Hepatocyte (in vitro differentiated cells): ENCODE data around the gene DENND5A. TPM values are rescaled to one million over a fixed set of nuclear protein-coding genes. Genes with fewer than 3 reads are reported as not detected.

Source experiments
- DNase-seq: peaks from one replicate; pipeline ENCODE4 v3.0.0-alpha.2; 2016; ENCODE audit warnings: low spot score
- H2AFZ ChIP-seq: fragments of 200-600 bp; sonication (generic); 2 replicates; pipeline ENCODE4 v1.6.0; 2016; ENCODE audit warnings: antibody characterized with exemption, mild to moderate bottlenecking
- H3K27ac ChIP-seq: fragments of 200-600 bp; sonication (generic); 2 replicates; pipeline ENCODE4 v1.5.1; 2016; ENCODE audit warnings: mild to moderate bottlenecking
- H3K27me3 ChIP-seq: fragments of 200-600 bp; sonication (generic); 2 replicates; pipeline ENCODE4 v1.6.1; 2016
- H3K36me3 ChIP-seq: fragments of 200-600 bp; sonication (generic); replicated peaks from 2 replicates; pipeline ENCODE4 v1.5.1; 2016; ENCODE audit warnings: low read depth; ENCODE audit not compliant: insufficient read depth
- H3K4me1 ChIP-seq: fragments of 200-600 bp; sonication (generic); 2 replicates; pipeline ENCODE4 v1.5.1; 2016; ENCODE audit warnings: mild to moderate bottlenecking, moderate library complexity; ENCODE audit not compliant: insufficient read depth
- H3K4me2 ChIP-seq: fragments of 200-600 bp; sonication (generic); 2 replicates; pipeline ENCODE4 v1.6.0; 2016
- H3K4me3 ChIP-seq: fragments of 200-600 bp; sonication (generic); 2 replicates; pipeline ENCODE4 v1.5.1; 2016; ENCODE audit warnings: mild to moderate bottlenecking
- H3K79me2 ChIP-seq: fragments of 200-600 bp; sonication (generic); 2 replicates; pipeline ENCODE4 v1.6.0; 2017; ENCODE audit warnings: mild to moderate bottlenecking
- H3K9me2 ChIP-seq: fragments of 200-600 bp; sonication (generic); replicated peaks from 2 replicates; pipeline ENCODE4 v1.6.0; 2017; ENCODE audit warnings: mild to moderate bottlenecking; ENCODE audit not compliant: insufficient read depth
- H3K9me3 ChIP-seq: fragments of 200-600 bp; sonication (generic); 2 replicates; pipeline ENCODE4 v1.5.1; 2016; ENCODE audit warnings: low read depth, mild to moderate bottlenecking
- H4K20me1 ChIP-seq: fragments of 200-600 bp; sonication (generic); 2 replicates; pipeline ENCODE4 v1.6.0; 2016; ENCODE audit warnings: mild to moderate bottlenecking; ENCODE audit not compliant: insufficient read depth, poor library complexity, severe bottlenecking
- CTCF ChIP-seq: fragments of 200-600 bp; sonication (generic); IDR thresholded peaks from 2 replicates; pipeline ENCODE4 v1.5.1; 2016; ENCODE audit warnings: antibody characterized with exemption, mild to moderate bottlenecking; ENCODE audit not compliant: poor library complexity
- EZH2 ChIP-seq: fragments of 200-600 bp; sonication (generic); IDR thresholded peaks from 2 replicates; pipeline ENCODE4 v1.6.1; 2016; ENCODE audit warnings: antibody characterized with exemption, mild to moderate bottlenecking, borderline replicate concordance
- EZH2phosphoT487 ChIP-seq: fragments of 200-600 bp; sonication (generic); IDR thresholded peaks from one replicate; pipeline ENCODE4 v1.6.1; 2018; ENCODE audit warnings: antibody characterized with exemption, mild to moderate bottlenecking, low read depth, moderate library complexity; ENCODE audit not compliant: unreplicated experiment, severe bottlenecking
- WGBS: methylation state at CpG from one replicate; pipeline ENCODE4 v1.1.6; 2016; ENCODE audit warnings: low lambda C conversion rate; ENCODE audit errors: missing lambda C conversion rate; 5-methylcytosine and 5-hydroxymethylcytosine counted together
- polyA plus RNA-seq: library from polyadenylated mRNA; unstranded; fragments of >200 nt; fragmentation: Nextera tagmentation; extraction: Ambion mirVana; gene quantifications from 2 replicates; pipeline ENCODE4 v1.2.1, GENCODE V29; 2016
- total RNA-seq: library from RNA; depleted of rRNA; stranded (reverse); fragments of >200 nt; gene quantifications from 2 replicates; pipeline ENCODE4 v1.2.3, GENCODE V29; 2014

DENND5A gene
- total and polyA plus RNA-seq, 2 experiments from 2014 or later, result 29.7 to 56.4 TPM

DNA sequence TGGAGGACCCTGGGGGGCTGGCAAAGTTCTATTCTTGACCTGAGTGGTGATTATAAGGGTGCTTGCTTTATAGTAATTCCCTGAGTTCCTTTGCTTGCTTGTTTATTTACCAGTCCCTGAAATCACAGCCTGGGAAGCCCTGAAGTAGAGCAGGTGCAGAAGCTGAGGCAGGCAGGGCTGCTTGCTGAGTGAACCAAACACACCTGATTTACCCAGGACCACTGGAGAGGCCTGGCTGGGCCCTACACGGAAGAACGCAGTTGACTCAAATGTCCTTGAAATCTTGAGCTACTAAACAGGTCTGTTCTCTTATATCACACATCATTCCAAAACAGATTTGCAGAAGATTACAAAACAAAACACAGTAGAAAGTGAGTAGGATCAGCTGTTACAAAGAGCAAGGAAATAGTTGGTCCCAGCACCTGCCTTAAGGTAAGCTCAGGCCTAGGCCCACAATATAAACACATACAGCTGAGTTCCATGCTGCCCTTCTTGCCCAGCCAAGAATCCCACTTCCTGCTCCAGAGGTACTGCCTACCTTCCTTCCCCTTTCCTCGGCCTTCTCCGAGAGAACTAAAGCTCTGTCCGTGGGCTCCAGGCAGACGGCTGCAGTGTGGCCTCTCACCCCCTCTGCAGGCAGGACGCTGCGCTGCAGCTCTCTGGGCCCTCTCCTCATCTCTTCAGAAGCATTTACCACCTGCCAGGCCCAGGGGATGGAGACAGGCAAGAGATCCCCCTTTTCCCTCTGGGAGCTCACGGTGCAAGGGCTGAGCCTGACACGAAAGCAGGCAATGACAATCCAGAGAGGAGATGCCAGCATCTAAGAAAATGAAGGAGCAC, 127.6 kb downstream of the DENND5A start:
- Histone ChIP-seq H3K27ac (peak overlapping the region; percentile 54), H4K20me1 (no peaks in the 10 kb centered on the region), H3K9me2 (no peaks in the 10 kb centered on the region), H3K4me1 (peaks cover 3% of the 10 kb centered on the region), H3K27me3 (no peaks in the 10 kb centered on the region), H3K36me3 (no peaks in the 10 kb centered on the region), H3K9me3 (no peaks in the 10 kb centered on the region), H2AFZ (no peak overlapping the region), H3K4me2 (no peak overlapping the region), H3K79me2 (no peaks in the 10 kb centered on the region), H3K4me3 (no peak overlapping the region)
- TF ChIP-seq CTCF (peak; percentile 95), EZH2phosphoT487 (no peak)
- 29% methylated on average over 10 of the region's 10 CpGs for WGBS
- DNase-seq, result peak; percentile 87

DNA sequence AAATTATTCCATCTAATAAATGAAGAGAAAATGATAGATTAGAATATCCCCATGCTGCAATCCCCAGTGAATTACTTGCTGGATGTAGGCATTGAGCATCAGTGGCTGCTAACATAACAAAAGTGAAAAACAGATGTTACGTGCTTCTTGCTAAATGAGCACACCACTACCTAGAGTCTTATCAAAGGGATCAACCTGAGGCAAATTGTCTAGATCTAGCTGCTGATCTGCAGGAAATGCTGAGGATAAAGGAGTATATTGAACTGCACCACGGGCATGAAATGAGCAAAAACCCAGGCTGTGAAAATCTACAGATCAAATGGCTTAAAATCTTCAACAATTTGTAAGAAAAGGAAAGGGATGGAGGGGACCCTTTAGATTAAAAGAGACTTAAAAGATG, 128.4 kb downstream of the DENND5A start:
- H3K27me3 ChIP-seq, result no peaks in the 10 kb centered on the region
- no peaks in the 10 kb centered on the region for H3K36me3 ChIP-seq
- H4K20me1 ChIP-seq, result no peaks in the 10 kb centered on the region
- no peak overlapping the region for H3K4me2 ChIP-seq
- H3K27ac ChIP-seq, result no peak overlapping the region
- WGBS, result 96% methylated on average over 2 of the region's 2 CpGs
- no peaks in the 10 kb centered on the region for H3K79me2 ChIP-seq
- no peak for DNase-seq
- no peak for TF ChIP-seq CTCF
- no peak for TF ChIP-seq EZH2
- TF ChIP-seq EZH2phosphoT487, result no peak
- H3K9me3 ChIP-seq, result no peaks in the 10 kb centered on the region
- no peaks in the 10 kb centered on the region for H3K9me2 ChIP-seq
- H3K4me3 ChIP-seq, result no peak overlapping the region
- peaks cover 3% of the 10 kb centered on the region for H3K4me1 ChIP-seq
- H2AFZ ChIP-seq, result no peak overlapping the region

DNA sequence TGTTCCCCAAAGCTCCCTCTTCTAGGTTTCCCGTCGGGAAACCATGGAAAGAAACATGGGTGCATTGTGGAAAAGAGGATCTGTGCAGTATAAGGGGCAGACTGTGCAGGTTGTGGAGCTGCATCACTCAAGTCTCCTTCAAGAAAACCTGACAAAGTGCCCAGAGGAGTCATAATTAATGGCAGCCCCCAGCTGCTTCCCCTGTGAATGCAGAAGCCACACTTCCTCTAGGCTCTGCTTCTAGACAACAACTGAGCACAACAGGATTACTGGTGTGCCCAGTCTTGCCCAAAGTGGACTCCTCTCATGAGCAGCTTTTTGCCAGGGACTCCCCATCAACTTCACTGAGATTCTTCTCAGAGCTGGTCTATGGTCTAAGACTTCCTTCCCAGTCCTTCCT, 131.2 kb downstream of the DENND5A start:
- Histone ChIP-seq H4K20me1 (no peaks in the 10 kb centered on the region), H3K4me1 (peaks cover 3% of the 10 kb centered on the region), H3K9me3 (no peaks in the 10 kb centered on the region), H3K36me3 (no peaks in the 10 kb centered on the region), H3K4me2 (no peak overlapping the region), H3K4me3 (no peak overlapping the region), H3K9me2 (no peaks in the 10 kb centered on the region), H3K27ac (no peak overlapping the region), H3K79me2 (no peaks in the 10 kb centered on the region), H2AFZ (no peak overlapping the region), H3K27me3 (no peaks in the 10 kb centered on the region)
- 100% methylated on average over 2 of the region's 2 CpGs for WGBS
- no peak for TF ChIP-seq EZH2phosphoT487
- no peak for TF ChIP-seq EZH2
- TF ChIP-seq CTCF, result no peak
- DNase-seq, result no peak
